C4-2B (cell line): ENCODE results near the gene ADAMTS15.

Experiments used
- CTCF ChIP-seq: fragments of 450-650 bp; conservative IDR thresholded peaks from 2 replicates; pipeline ENCODE4 v1.5.1; 2017; ENCODE audit warnings: mild to moderate bottlenecking
- ZFX ChIP-seq: fragments of 450-650 bp; IDR thresholded peaks from 2 replicates; pipeline ENCODE4 v1.6.1; 2017

- no peak for TF ChIP-seq CTCF
- TF ChIP-seq ZFX, result no peak
Measured at GRCh38 chr11:130409594-130410388, 38.7 kb upstream of the ADAMTS15 start.
